ENCODE results near the gene TMEM178A. TPM values are rescaled to one million over a fixed set of nuclear protein-coding genes. Genes with fewer than 3 reads are reported as not detected.
A peak's percentile ranks its signal among the peaks of the same experiment; 100 is the strongest.

TMEM178A gene
- total RNA-seq, 4 donors from 2014 or later, result 1.6 to 7.5 (median 4.6) TPM

DNA sequence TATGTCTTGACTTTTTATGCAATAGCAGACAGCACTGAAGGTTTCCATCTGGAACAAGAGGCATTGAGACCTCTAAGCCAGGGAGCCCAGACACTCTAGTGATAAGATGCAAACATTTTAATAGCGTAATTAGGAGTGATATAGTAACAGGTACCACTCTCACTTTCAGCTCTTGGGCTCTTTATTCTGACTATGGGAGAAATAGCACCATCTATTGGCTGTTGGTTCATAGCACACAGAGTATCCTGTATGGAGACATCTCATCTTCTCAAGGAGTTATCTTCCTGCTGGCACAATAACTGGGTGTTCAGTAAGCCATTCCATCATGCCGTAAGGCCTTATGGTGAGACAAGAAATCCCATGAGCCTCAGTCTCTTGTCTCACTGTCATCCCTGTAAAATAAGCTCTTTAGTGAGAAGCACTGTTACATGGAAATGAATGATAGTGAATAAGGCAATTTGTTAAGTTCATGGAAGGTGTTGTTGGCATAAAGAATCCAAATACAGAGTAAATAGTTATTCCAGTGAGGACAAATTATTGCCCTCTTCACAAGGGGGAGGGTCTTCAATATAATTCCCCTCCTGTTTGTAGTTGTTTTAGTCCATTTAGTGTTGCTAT is 65.1 kb downstream of the TMEM178A start:
- Histone ChIP-seq H3K9me3 (no peaks in the 10 kb centered on the region), H3K36me3 (peaks cover 0 to 5% (median 0%) of the 10 kb centered on the region in 4 donors), H3K27me3 (no peaks in the 10 kb centered on the region), H3K4me1 (no peaks in the 10 kb centered on the region), H3K27ac (no peak overlapping the region), H3K4me3 (no peak overlapping the region)
- in situ Hi-C loops (cut with MboI; ENCODE audit: low pct_ligation_motif_present in 1 of 4, low pct_unique_long_range_greater_than_20kb in 1 of 4, low sequenced_read_pairs in 3 of 4) (no loop called here), intact Hi-C loops (cut with DNase I; ENCODE audit: low total_unique reads) (no loop called here)
- TF ChIP-seq EP300 (IDR thresholded peaks at IDR 0.05; ENCODE audit: low read depth) (no peak), POLR2A (IDR thresholded peaks at IDR 0.05) (no peak)
- TF ChIP-seq, protein P1, sequence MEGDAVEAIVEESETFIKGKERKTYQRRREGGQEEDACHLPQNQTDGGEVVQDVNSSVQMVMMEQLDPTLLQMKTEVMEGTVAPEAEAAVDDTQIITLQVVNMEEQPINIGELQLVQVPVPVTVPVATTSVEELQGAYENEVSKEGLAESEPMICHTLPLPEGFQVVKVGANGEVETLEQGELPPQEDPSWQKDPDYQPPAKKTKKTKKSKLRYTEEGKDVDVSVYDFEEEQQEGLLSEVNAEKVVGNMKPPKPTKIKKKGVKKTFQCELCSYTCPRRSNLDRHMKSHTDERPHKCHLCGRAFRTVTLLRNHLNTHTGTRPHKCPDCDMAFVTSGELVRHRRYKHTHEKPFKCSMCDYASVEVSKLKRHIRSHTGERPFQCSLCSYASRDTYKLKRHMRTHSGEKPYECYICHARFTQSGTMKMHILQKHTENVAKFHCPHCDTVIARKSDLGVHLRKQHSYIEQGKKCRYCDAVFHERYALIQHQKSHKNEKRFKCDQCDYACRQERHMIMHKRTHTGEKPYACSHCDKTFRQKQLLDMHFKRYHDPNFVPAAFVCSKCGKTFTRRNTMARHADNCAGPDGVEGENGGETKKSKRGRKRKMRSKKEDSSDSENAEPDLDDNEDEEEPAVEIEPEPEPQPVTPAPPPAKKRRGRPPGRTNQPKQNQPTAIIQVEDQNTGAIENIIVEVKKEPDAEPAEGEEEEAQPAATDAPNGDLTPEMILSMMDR (IDR thresholded peaks at IDR 0.05), result peak in 4 of 5 experiments; percentile 21 to 40 (median 28)
- 80 to 85% methylated on average over 2 of the region's 2 CpGs for WGBS, 2 donors (ENCODE audit: low coverage in 1 of 2)
- no peak for DNase-seq

DNA sequence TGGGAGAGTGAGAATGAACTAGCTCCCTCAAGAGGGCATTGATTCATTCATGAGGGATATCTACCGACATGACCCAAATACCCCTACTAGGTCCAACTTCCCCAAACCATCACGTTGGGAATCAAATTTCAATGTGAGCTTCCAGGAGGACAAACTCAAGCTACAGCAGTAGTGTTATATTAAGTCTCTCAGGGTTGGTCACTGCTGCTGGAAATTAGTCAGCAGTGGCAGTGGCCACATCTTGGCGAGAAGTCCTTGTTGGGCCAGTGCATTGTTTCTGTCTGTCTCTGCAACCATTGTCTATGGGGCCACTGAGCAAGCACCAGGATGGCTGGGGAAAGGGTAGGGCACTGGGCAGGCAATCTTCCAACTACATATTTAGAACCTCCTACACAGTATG is 65.8 kb downstream of the TMEM178A start:
- in situ Hi-C loops (cut with MboI; ENCODE audit: low pct_ligation_motif_present in 1 of 4, low pct_unique_long_range_greater_than_20kb in 1 of 4, low sequenced_read_pairs in 3 of 4), result no loop called here
- WGBS, 2 donors (ENCODE audit: low coverage in 1 of 2), result 94% methylated on average over 3 of the region's 3 CpGs; no CpG with 5 or more reads in 1 of the 2 donors
- intact Hi-C loops (cut with DNase I; ENCODE audit: low total_unique reads), result no loop called here
- Histone ChIP-seq H3K4me3 (no peak overlapping the region), H3K27ac (no peak overlapping the region), H3K36me3 (peaks cover 0 to 8% (median under 1%) of the 10 kb centered on the region in 4 donors), H3K4me1 (no peaks in the 10 kb centered on the region), H3K27me3 (no peaks in the 10 kb centered on the region), H3K9me3 (no peaks in the 10 kb centered on the region)
- TF ChIP-seq EP300 (IDR thresholded peaks at IDR 0.05; ENCODE audit: low read depth), result no peak
- no peak for DNase-seq

DNA sequence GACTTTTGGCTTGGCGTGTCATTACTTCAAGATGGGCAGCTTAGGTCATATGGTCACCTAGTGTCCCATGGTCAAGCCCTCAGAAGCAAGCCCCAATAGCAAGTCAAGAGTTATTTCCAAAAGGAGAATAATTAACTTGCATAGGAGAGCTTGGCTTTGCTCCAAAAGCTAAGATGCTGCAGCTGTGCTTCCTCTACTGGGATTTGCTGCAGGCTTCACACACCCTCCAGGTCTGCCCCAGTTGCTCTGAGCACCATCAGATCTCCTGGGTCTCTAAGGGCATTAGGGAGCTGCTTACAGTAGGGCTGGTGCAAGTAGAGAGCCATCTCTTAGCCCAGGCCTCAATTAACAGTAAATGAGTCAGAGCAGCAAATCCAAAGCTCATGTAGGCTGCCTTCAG is 66.8 kb downstream of the TMEM178A start:
- TF ChIP-seq EP300 (IDR thresholded peaks at IDR 0.05; ENCODE audit: low read depth), result no peak
- no peak for TF ChIP-seq POLR2AphosphoS5 (IDR thresholded peaks at IDR 0.05)
- TF ChIP-seq POLR2A (IDR thresholded peaks at IDR 0.05), result no peak
- intact Hi-C loops (cut with DNase I; ENCODE audit: low total_unique reads), result no loop called here
- Histone ChIP-seq H3K4me1 (no peaks in the 10 kb centered on the region), H3K9me3 (no peaks in the 10 kb centered on the region), H3K4me3 (no peak overlapping the region), H3K27ac (no peak overlapping the region), H3K27me3 (no peaks in the 10 kb centered on the region), H3K36me3 (peaks cover 0 to 13% (median 3%) of the 10 kb centered on the region in 4 donors)
- 94% methylated on average over 1 of the region's 1 CpG; no CpG with 5 or more reads in 1 of the 2 donors for WGBS, 2 donors (ENCODE audit: low coverage in 1 of 2)
- DNase-seq, result no peak
- in situ Hi-C loops (cut with MboI; ENCODE audit: low pct_ligation_motif_present in 1 of 4, low pct_unique_long_range_greater_than_20kb in 1 of 4, low sequenced_read_pairs in 3 of 4), result no loop called here

DNA sequence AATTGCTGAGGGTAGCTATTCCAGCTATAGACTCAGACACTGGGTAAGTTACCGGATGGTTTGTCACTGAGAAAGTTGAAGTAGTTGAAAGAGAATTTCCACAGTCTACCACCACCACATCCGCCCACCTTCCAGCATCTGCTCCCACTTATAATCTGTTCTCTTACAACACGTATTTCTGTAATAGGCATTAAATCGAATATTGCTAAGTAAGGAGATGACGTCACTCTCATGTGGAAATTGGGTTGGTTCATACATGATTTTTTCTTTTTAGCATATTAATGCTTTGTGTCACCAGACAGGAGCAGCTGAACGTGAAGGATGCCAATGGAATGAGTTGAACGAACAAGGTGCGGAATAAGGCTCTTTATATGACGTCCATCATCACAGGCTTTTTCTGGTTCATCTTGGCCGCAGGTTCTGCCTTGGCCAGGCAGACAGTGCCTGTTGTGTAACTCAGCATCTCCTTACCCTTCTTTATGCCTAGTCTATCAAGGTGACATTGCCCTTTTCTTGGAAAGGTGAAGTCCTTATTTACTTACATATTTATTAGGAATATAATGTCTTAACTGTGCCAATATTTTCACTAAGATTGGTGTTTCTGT is 67.5 kb downstream of the TMEM178A start:
- no peaks in the 10 kb centered on the region for H3K4me1 ChIP-seq
- in situ Hi-C loops (cut with MboI; ENCODE audit: low pct_ligation_motif_present in 1 of 4, low pct_unique_long_range_greater_than_20kb in 1 of 4, low sequenced_read_pairs in 3 of 4) (no loop called here), intact Hi-C loops (cut with DNase I; ENCODE audit: low total_unique reads) (no loop called here)
- H3K36me3 ChIP-seq, result peaks cover 0 to 13% (median 3%) of the 10 kb centered on the region in 4 donors
- no peak overlapping the region for H3K4me3 ChIP-seq
- no peak for TF ChIP-seq POLR2AphosphoS5 (IDR thresholded peaks at IDR 0.05)
- TF ChIP-seq POLR2A (IDR thresholded peaks at IDR 0.05), result no peak
- TF ChIP-seq, protein P1 (IDR thresholded peaks at IDR 0.05), result no peak
- TF ChIP-seq EP300 (IDR thresholded peaks at IDR 0.05; ENCODE audit: low read depth), result no peak
- H3K27ac ChIP-seq, result no peak overlapping the region
- WGBS, 2 donors (ENCODE audit: low coverage in 1 of 2), result 94 to 97% methylated on average over 8 to 10 of the region's 10 CpGs
- no peaks in the 10 kb centered on the region for H3K27me3 ChIP-seq
- DNase-seq, result no peak
- no peaks in the 10 kb centered on the region for H3K9me3 ChIP-seq

DNA sequence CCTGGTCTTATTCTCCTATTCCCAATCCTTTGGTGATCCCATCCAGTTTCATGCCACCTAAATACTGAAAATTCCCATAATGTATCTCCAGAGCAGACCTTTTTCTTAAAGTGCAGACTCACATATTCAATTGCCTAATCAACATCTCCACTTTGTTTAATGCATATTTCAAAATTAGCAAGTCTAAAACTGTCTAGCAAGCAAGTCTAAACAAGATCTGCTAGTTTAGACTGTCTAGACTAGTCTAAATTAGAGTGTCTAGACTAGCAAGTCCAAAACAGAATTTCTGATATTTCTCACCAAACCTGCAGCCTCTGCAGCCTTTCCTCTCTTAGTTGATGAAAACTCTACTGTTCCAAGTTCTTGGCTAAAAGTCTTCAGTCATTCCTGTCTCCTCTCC is 68.7 kb downstream of the TMEM178A start:
- Histone ChIP-seq H3K27me3 (no peaks in the 10 kb centered on the region), H3K36me3 (peaks cover 0 to 18% (median 3%) of the 10 kb centered on the region in 4 donors), H3K27ac (no peak overlapping the region), H3K9me3 (no peaks in the 10 kb centered on the region), H3K4me3 (no peak overlapping the region), H3K4me1 (no peaks in the 10 kb centered on the region)
- no peak for DNase-seq
- in situ Hi-C loops (cut with MboI; ENCODE audit: low pct_ligation_motif_present in 1 of 4, low pct_unique_long_range_greater_than_20kb in 1 of 4, low sequenced_read_pairs in 3 of 4), result no loop called here
- TF ChIP-seq, protein P1 (IDR thresholded peaks at IDR 0.05), result no peak
- TF ChIP-seq POLR2A (IDR thresholded peaks at IDR 0.05) (no peak), EP300 (IDR thresholded peaks at IDR 0.05; ENCODE audit: low read depth) (no peak), POLR2AphosphoS5 (IDR thresholded peaks at IDR 0.05) (no peak)
- intact Hi-C loops (cut with DNase I; ENCODE audit: low total_unique reads), result no loop called here

Data from transverse colon (tissue), 4 donors.